Loucy (cell line): ENCODE data around the gene NBEAL2.

Source experiments
- CTCF ChIP-seq: fragments of 200-600 bp; sonication (generic); conservative IDR thresholded peaks from 2 replicates; pipeline ENCODE4 v1.5.1; 2014; ENCODE audit warnings: mild to moderate bottlenecking, antibody characterized with exemption, low read length
- EZH2phosphoT487 ChIP-seq: fragments of 200-600 bp; IDR thresholded peaks from 2 replicates; pipeline ENCODE4 v1.6.1; 2018; ENCODE audit warnings: antibody characterized with exemption, mild to moderate bottlenecking, moderate library complexity, borderline replicate concordance

- TF ChIP-seq CTCF (no peak), EZH2phosphoT487 (no peak)
Measured at GRCh38 chr3:47006145-47006651, 26.7 kb downstream of the NBEAL2 start.
